ENCODE results near the gene LHFPL3.
"Not testable (repeated sequence)": the region's sequence is repeated elsewhere in the genome, so short reads cannot be mapped to it uniquely, and the experiment has no call there.

Gene LHFPL3

GRCh38 chr7:104694710-104695109 is 366.3 kb downstream of the LHFPL3 start:
- Histone ChIP-seq H3K36me3 (ENCODE audit: control insufficient read depth in 1 of 2, insufficient read depth in 2 of 2, low read depth in 1 of 2, low read length in 2 of 2) (no peaks in the 10 kb centered on the region), H3K4me3 (ENCODE audit: insufficient read depth in 1 of 2, low read depth in 1 of 2, low read length in 2 of 2) (no peak overlapping the region), H3K4me2 (ENCODE audit: low read length, poor library complexity, severe bottlenecking) (no peak overlapping the region), H4K8ac (ENCODE audit: low read length) (no peak overlapping the region), H2BK15ac (ENCODE audit: low read depth, poor library complexity, severe bottlenecking) (no peak overlapping the region), H2AK5ac (ENCODE audit: low read length, severe bottlenecking) (no peak overlapping the region), H3K27me3 (ENCODE audit: control insufficient read depth in 1 of 2, insufficient read depth in 1 of 2, low read length in 2 of 2) (no peaks in the 10 kb centered on the region), H2BK120ac (ENCODE audit: low read depth, low read length) (no peak overlapping the region), H2AFZ (ENCODE audit: low read depth, low read length) (no peak overlapping the region), H4K91ac (ENCODE audit: low read length) (no peak overlapping the region), H3K9me3 (ENCODE audit: control insufficient read depth, low read length) (no peaks in the 10 kb centered on the region), H3K9ac (ENCODE audit: low read length) (no peak overlapping the region), H3K14ac (ENCODE audit: low read length in 2 of 2) (no peak overlapping the region), H2BK12ac (ENCODE audit: low read length in 2 of 2) (no peak overlapping the region), H3K79me1 (replicated peaks; ENCODE audit: low read length, poor library complexity, severe bottlenecking) (no peaks in the 10 kb centered on the region), H2BK5ac (ENCODE audit: low read depth, low read length, poor library complexity, severe bottlenecking) (no peak overlapping the region), H3K27ac (ENCODE audit: low read length, poor library complexity, severe bottlenecking) (no peak overlapping the region), H3K23ac (ENCODE audit: low read length in 2 of 2) (no peak overlapping the region), H3K18ac (ENCODE audit: low read depth in 1 of 2, low read length in 2 of 2) (no peak overlapping the region), H3K4ac (ENCODE audit: low read depth in 1 of 2, low read length in 2 of 2) (no peak overlapping the region), H3K4me1 (ENCODE audit: control insufficient read depth, insufficient read depth, low read depth, low read length) (no peaks in the 10 kb centered on the region)
- DNase-seq: no peak
- WGBS: 39% methylated on average over 2 of the region's 2 CpGs

- no peak overlapping the region for H2BK120ac ChIP-seq (ENCODE audit: low read depth, low read length)
- H4K91ac ChIP-seq (ENCODE audit: low read length): no peak overlapping the region
- no peak overlapping the region for H2BK5ac ChIP-seq (ENCODE audit: low read depth, low read length, poor library complexity, severe bottlenecking)
- H3K18ac ChIP-seq (ENCODE audit: low read depth in 1 of 2, low read length in 2 of 2): no peak overlapping the region
- no peak overlapping the region for H3K9ac ChIP-seq (ENCODE audit: low read length)
- H3K36me3 ChIP-seq (ENCODE audit: control insufficient read depth in 1 of 2, insufficient read depth in 2 of 2, low read depth in 1 of 2, low read length in 2 of 2): no peaks in the 10 kb centered on the region
- H2BK12ac ChIP-seq (ENCODE audit: low read length in 2 of 2): no peak overlapping the region
- no peaks in the 10 kb centered on the region for H3K79me1 ChIP-seq (replicated peaks; ENCODE audit: low read length, poor library complexity, severe bottlenecking)
- H2AFZ ChIP-seq (ENCODE audit: low read depth, low read length): no peak overlapping the region
- H3K4me2 ChIP-seq (ENCODE audit: low read length, poor library complexity, severe bottlenecking): no peak overlapping the region
- no peak overlapping the region for H2BK15ac ChIP-seq (ENCODE audit: low read depth, poor library complexity, severe bottlenecking)
- no peak overlapping the region for H3K14ac ChIP-seq (ENCODE audit: low read length in 2 of 2)
- H3K4ac ChIP-seq (ENCODE audit: low read depth in 1 of 2, low read length in 2 of 2): no peak overlapping the region
- H3K4me1 ChIP-seq (ENCODE audit: control insufficient read depth, insufficient read depth, low read depth, low read length): no peaks in the 10 kb centered on the region
- no peak for DNase-seq
- no peak overlapping the region for H3K23ac ChIP-seq (ENCODE audit: low read length in 2 of 2)
- H3K4me3 ChIP-seq (ENCODE audit: insufficient read depth in 1 of 2, low read depth in 1 of 2, low read length in 2 of 2): no peak overlapping the region
- H2AK5ac ChIP-seq (ENCODE audit: low read length, severe bottlenecking): no peak overlapping the region
- H3K9me3 ChIP-seq (ENCODE audit: control insufficient read depth, low read length): peaks cover 3% of the 10 kb centered on the region
- H3K27me3 ChIP-seq (ENCODE audit: control insufficient read depth in 1 of 2, insufficient read depth in 1 of 2, low read length in 2 of 2): no peaks in the 10 kb centered on the region
- H3K27ac ChIP-seq (ENCODE audit: low read length, poor library complexity, severe bottlenecking): no peak overlapping the region
- H4K8ac ChIP-seq (ENCODE audit: low read length): no peak overlapping the region
These were observed 367.2 kb downstream of the LHFPL3 start for GRCh38 chr7:104695563-104695962.

DNA sequence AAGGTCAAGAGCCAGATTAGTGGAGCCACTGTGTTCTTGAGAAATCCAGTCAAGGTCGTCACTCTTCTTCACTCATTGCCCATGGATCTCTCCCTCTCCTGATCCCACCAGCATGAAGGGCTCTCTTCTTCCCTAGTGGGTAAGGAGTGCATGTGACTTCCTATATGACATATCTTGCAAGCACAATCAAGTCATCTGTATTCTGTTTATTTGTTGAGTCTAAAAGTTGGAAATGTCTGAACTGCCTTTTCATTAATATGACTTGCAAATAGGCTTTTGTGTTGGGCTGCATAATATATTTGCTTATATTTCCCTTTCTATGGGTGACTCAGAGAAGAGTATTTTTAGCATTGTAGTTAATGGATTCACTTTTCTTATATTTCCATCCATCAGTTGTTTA is 371.9 kb downstream of the LHFPL3 start:
- Histone ChIP-seq H3K9ac (ENCODE audit: low read length) (no peak overlapping the region), H2AFZ (ENCODE audit: low read depth, low read length) (no peak overlapping the region), H2BK5ac (ENCODE audit: low read depth, low read length, poor library complexity, severe bottlenecking) (no peak overlapping the region), H4K91ac (ENCODE audit: low read length) (no peak overlapping the region), H3K18ac (ENCODE audit: low read depth in 1 of 2, low read length in 2 of 2) (no peak overlapping the region), H3K14ac (ENCODE audit: low read length in 2 of 2) (no peak overlapping the region), H3K27me3 (ENCODE audit: control insufficient read depth in 1 of 2, insufficient read depth in 1 of 2, low read length in 2 of 2) (no peaks in the 10 kb centered on the region), H3K4me2 (ENCODE audit: low read length, poor library complexity, severe bottlenecking) (no peak overlapping the region), H3K36me3 (ENCODE audit: control insufficient read depth in 1 of 2, insufficient read depth in 2 of 2, low read depth in 1 of 2, low read length in 2 of 2) (no peaks in the 10 kb centered on the region), H3K4ac (ENCODE audit: low read depth in 1 of 2, low read length in 2 of 2) (no peak overlapping the region), H2BK120ac (ENCODE audit: low read depth, low read length) (no peak overlapping the region), H3K27ac (ENCODE audit: low read length, poor library complexity, severe bottlenecking) (no peak overlapping the region), H3K9me3 (ENCODE audit: control insufficient read depth, low read length) (peaks cover 3% of the 10 kb centered on the region), H4K8ac (ENCODE audit: low read length) (no peak overlapping the region), H3K4me3 (ENCODE audit: insufficient read depth in 1 of 2, low read depth in 1 of 2, low read length in 2 of 2) (no peak overlapping the region), H2BK15ac (ENCODE audit: low read depth, poor library complexity, severe bottlenecking) (no peak overlapping the region), H3K79me1 (replicated peaks; ENCODE audit: low read length, poor library complexity, severe bottlenecking) (no peaks in the 10 kb centered on the region), H3K4me1 (ENCODE audit: control insufficient read depth, insufficient read depth, low read depth, low read length) (no peaks in the 10 kb centered on the region), H2BK12ac (ENCODE audit: low read length in 2 of 2) (no peak overlapping the region), H3K23ac (ENCODE audit: low read length in 2 of 2) (no peak overlapping the region), H2AK5ac (ENCODE audit: low read length, severe bottlenecking) (no peak overlapping the region)
- no peak for DNase-seq
- WGBS: 14% methylated on average over 1 of the region's 1 CpG

- H3K4me2 ChIP-seq (ENCODE audit: low read length, poor library complexity, severe bottlenecking); H2BK5ac ChIP-seq (ENCODE audit: low read depth, low read length, poor library complexity, severe bottlenecking); H3K14ac ChIP-seq (ENCODE audit: low read length in 2 of 2); H3K4me3 ChIP-seq (ENCODE audit: insufficient read depth in 1 of 2, low read depth in 1 of 2, low read length in 2 of 2); H3K79me1 ChIP-seq (replicated peaks; ENCODE audit: low read length, poor library complexity, severe bottlenecking); H2BK12ac ChIP-seq (ENCODE audit: low read length in 2 of 2); H3K4ac ChIP-seq (ENCODE audit: low read depth in 1 of 2, low read length in 2 of 2); H3K36me3 ChIP-seq (ENCODE audit: control insufficient read depth in 1 of 2, insufficient read depth in 2 of 2, low read depth in 1 of 2, low read length in 2 of 2); DNase-seq; H2AFZ ChIP-seq (ENCODE audit: low read depth, low read length); H4K91ac ChIP-seq (ENCODE audit: low read length); H3K9ac ChIP-seq (ENCODE audit: low read length); H3K18ac ChIP-seq (ENCODE audit: low read depth in 1 of 2, low read length in 2 of 2); H2BK15ac ChIP-seq (ENCODE audit: low read depth, poor library complexity, severe bottlenecking); H2BK120ac ChIP-seq (ENCODE audit: low read depth, low read length); H4K8ac ChIP-seq (ENCODE audit: low read length); H2AK5ac ChIP-seq (ENCODE audit: low read length, severe bottlenecking); H3K4me1 ChIP-seq (ENCODE audit: control insufficient read depth, insufficient read depth, low read depth, low read length); H3K9me3 ChIP-seq (ENCODE audit: control insufficient read depth, low read length); H3K27ac ChIP-seq (ENCODE audit: low read length, poor library complexity, severe bottlenecking); H3K23ac ChIP-seq (ENCODE audit: low read length in 2 of 2); H3K27me3 ChIP-seq (ENCODE audit: control insufficient read depth in 1 of 2, insufficient read depth in 1 of 2, low read length in 2 of 2): not testable (repeated sequence)
- 100% methylated on average over 1 of the region's 2 CpGs for WGBS
These were observed 392.6 kb downstream of the LHFPL3 start for GRCh38 chr7:104721027-104721426.
